H1 (cell line): ENCODE results near the gene BAHD1. TPM values are rescaled to one million over a fixed set of nuclear protein-coding genes. Genes with fewer than 3 reads are reported as not detected.

ENCODE experiments used
- ASH2L ChIP-seq: fragments of 200-600, 300-600 bp; sonication (generic); IDR thresholded peaks from one replicate; pipeline ENCODE4 v1.7.1; 2017; ENCODE audit warnings: low read length
- CBX5 ChIP-seq: fragments of 300-800, 300-1000 bp; sonication (generic); IDR thresholded peaks from 2 replicates; pipeline ENCODE4 v1.7.1; 2016; ENCODE audit warnings: antibody characterized with exemption, low read length, low read depth
- CBX8 ChIP-seq: fragments of 300-800, 300-1000 bp; sonication (generic); IDR thresholded peaks from 2 replicates; pipeline ENCODE4 v1.7.1; 2016; ENCODE audit warnings: low read depth, low read length, borderline replicate concordance
- CEBPB ChIP-seq: IDR thresholded peaks from 2 replicates; pipeline ENCODE4 v1.6.1; 2012; ENCODE audit warnings: low read depth, low read length
- CHD2 ChIP-seq: IDR thresholded peaks from 2 replicates; pipeline ENCODE4 v1.6.1; 2012; ENCODE audit warnings: low read length, improper control_type of control experiment
- EP300 ChIP-seq, 2 experiments: IDR thresholded peaks; 1 replicate in 1 of 2; 2 replicates in 1 of 2; pipeline ENCODE4 v1.6.1; 2011 to 2012; ENCODE audit warnings: low read depth in 2 of 2, low read length in 2 of 2, mild to moderate bottlenecking in 2 of 2, borderline replicate concordance in 1 of 2, inconsistent platforms in 1 of 2, moderate library complexity in 1 of 2
- GABPA ChIP-seq: IDR thresholded peaks from 2 replicates; pipeline ENCODE4 v1.6.1; 2011; ENCODE audit warnings: mild to moderate bottlenecking, low read length, moderate library complexity, borderline replicate concordance; ENCODE audit not compliant: insufficient read depth
- KDM4A ChIP-seq: IDR thresholded peaks from one replicate; pipeline ENCODE4 v1.7.1; 2012; ENCODE audit warnings: low read depth, mild to moderate bottlenecking, moderate library complexity, low read length, inconsistent platforms; ENCODE audit not compliant: severe bottlenecking
- MAX ChIP-seq: IDR thresholded peaks from 2 replicates; pipeline ENCODE4 v1.6.1; 2012; ENCODE audit warnings: inconsistent platforms
- RFX5 ChIP-seq: IDR thresholded peaks from 2 replicates; pipeline ENCODE4 v1.6.1; 2011; ENCODE audit warnings: low read depth, low read length, improper control_type of control experiment, borderline replicate concordance
- RNF2 ChIP-seq: fragments of 200-900, 300-1000 bp; sonication (generic); IDR thresholded peaks from 2 replicates; pipeline ENCODE4 v1.7.1; 2016; ENCODE audit warnings: borderline replicate concordance, low read depth, mild to moderate bottlenecking, antibody characterized with exemption, low read length; ENCODE audit not compliant: poor library complexity, severe bottlenecking; ENCODE audit errors: missing control alignments
- SAP30 ChIP-seq: fragments of 300-600 bp; sonication (generic); IDR thresholded peaks from 2 replicates; pipeline ENCODE4 v1.7.1; 2012; ENCODE audit warnings: low read length, moderate library complexity, mild to moderate bottlenecking, inconsistent platforms; ENCODE audit not compliant: insufficient read depth, insufficient replicate concordance
- SP2 ChIP-seq: IDR thresholded peaks from 2 replicates; pipeline ENCODE4 v1.6.1; 2012; ENCODE audit warnings: mild to moderate bottlenecking, low read length, inconsistent platforms
- SP4 ChIP-seq: IDR thresholded peaks from 2 replicates; pipeline ENCODE4 v1.6.1; 2012; ENCODE audit warnings: low read length, inconsistent platforms
- SRF ChIP-seq: IDR thresholded peaks from 2 replicates; pipeline ENCODE4 v1.6.1; 2011; ENCODE audit warnings: mild to moderate bottlenecking, low read depth, low read length, moderate library complexity
- SUZ12 ChIP-seq: fragments of 200-600 bp; sonication (generic); IDR thresholded peaks from 2 replicates; pipeline ENCODE4 v1.6.1; 2012; ENCODE audit warnings: mild to moderate bottlenecking, inconsistent platforms, low read length, moderate library complexity, mixed read lengths
- TAF1 ChIP-seq: IDR thresholded peaks from 2 replicates; pipeline ENCODE4 v1.6.1; 2011; ENCODE audit warnings: mild to moderate bottlenecking, low read depth, low read length
- TAF7 ChIP-seq: optimal IDR thresholded peaks from 2 replicates; pipeline ENCODE3; 2011; ENCODE audit warnings: low read depth, mild to moderate bottlenecking, inconsistent platforms, low read length, moderate library complexity, borderline replicate concordance
- TBP ChIP-seq: IDR thresholded peaks from 2 replicates; pipeline ENCODE4 v1.6.1; 2011; ENCODE audit warnings: low read depth, low read length, improper control_type of control experiment
- polyA plus RNA-seq, 7 experiments: library from polyadenylated mRNA; depleted of rRNA in 3 of 7; stranded (reverse) in 5 of 7; unstranded in 2 of 7; fragments of >200 nt in 5 of 7; fragments of 200-250 nt in 2 of 7; gene quantifications; 1 replicate in 5 of 7; 2 replicates in 1 of 7; 4 replicates in 1 of 7; pipeline versions ENCODE4 v1.2.1 to v1.2.3, GENCODE V29; 2011 to 2013; ENCODE audit warnings: missing spikeins in 2 of 7, mixed read lengths in 2 of 7
- total RNA-seq: library from RNA; stranded (reverse); fragmentation: NEBNext Ultra II Directional; extraction: Animal tissue kit (Norgen Biotek cat#: 25700); gene quantifications from 2 replicates; pipeline ENCODE4 v1.2.1, GENCODE V29; 2021

Gene BAHD1
- total and polyA plus RNA-seq, 2 of the 8 experiments (the other 6 are each of a cell fraction or from before 2014, with no cell fraction given), result 15.0 to 38.9 TPM

- TF ChIP-seq SAP30 (no peak), RNF2 (no peak), CBX5 (no peak), MAX (no peak), RFX5 (no peak), SRF (no peak), TAF7 (no peak), GABPA (no peak), CEBPB (no peak), TAF1 (0 out of 2 replicates have a peak, but pooled peaks have one; percentile 13), KDM4A (peak; percentile 81), ASH2L (peak; percentile 69), SP4 (no peak), SUZ12 (no peak), EP300 (IDR thresholded peaks at IDR 0.05; ENCODE audit: borderline replicate concordance in 1 of 2, low read depth in 2 of 2, low read length in 2 of 2) (no peak), TBP (no peak), CHD2 (no peak), CBX8 (no peak), SP2 (no peak)
- TF ChIP-seq, all 59 proteins: peak for 6
These were observed 30.5 kb downstream of the BAHD1 start (continued) for GRCh38 chr15:40471105-40471807.
